Measurements from ENCODE around the gene PPP2R1A.
A peak's percentile ranks its signal among the peaks of the same experiment; 100 is the strongest.
"Not testable (repeated sequence)": the region's sequence is repeated elsewhere in the genome, so short reads cannot be mapped to it uniquely, and the experiment has no call there.

The PPP2R1A gene

DNA sequence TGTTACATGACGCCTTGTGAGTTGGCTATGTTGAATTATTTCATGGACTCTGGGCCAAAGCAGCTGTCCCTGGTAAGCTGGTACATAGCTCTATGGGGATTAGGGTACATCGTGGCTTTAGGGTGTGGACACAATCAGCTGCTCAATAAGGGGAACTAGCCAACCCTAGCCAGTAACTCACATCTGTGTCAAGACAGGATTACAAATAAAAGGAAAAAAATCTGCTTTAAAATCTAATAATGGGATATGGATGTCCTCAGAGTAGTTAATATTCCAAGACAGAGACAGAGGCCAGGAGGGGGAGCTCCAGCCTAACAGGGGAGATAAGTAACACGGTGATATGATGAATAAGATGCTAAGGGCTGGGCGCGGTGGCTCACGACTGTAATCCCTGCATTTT lies 58.4 kb downstream of the PPP2R1A start:
- ATAC-seq = peak; percentile 59 to 60

DNA sequence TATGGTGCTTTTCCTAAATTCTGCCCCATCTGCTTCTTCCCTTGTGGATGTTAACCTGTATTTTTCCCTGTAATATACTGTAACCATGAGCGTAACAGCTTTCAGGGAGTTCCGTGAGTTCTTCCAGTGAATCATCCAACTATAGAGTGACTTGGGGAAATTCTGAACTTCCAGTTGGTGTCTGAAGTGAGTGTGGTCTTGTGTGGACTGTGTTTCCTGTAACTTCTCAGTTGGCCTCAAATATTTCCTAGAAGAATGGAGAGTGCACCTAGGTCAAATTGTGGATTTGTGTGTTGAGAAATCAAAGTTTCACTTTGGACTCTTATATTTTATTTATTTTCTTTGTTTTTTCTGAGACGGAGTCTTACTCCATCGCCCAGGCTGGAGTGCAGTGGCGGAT lies 68.6 kb downstream of the PPP2R1A start:
- ATAC-seq = no peak

DNA sequence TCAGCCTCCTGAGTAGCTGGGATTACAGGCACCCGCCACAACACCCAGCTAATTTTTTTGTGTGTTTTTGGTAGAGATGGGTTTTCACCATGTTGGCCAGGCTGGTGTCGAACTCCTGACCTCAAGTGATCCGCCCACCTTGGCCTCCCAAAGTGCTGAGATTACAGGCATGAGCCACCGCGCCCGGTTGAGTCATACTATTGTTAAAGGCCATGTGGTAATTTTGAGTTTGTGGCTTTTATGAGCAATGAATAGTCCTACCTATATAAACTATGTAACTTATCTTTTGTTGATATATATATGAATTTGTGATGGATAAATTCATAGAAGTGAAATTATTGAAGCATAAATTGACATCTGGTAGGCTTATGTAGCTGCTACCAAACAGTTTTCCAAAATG lies 75.7 kb downstream of the PPP2R1A start:
- not testable (repeated sequence) for ATAC-seq

DNA sequence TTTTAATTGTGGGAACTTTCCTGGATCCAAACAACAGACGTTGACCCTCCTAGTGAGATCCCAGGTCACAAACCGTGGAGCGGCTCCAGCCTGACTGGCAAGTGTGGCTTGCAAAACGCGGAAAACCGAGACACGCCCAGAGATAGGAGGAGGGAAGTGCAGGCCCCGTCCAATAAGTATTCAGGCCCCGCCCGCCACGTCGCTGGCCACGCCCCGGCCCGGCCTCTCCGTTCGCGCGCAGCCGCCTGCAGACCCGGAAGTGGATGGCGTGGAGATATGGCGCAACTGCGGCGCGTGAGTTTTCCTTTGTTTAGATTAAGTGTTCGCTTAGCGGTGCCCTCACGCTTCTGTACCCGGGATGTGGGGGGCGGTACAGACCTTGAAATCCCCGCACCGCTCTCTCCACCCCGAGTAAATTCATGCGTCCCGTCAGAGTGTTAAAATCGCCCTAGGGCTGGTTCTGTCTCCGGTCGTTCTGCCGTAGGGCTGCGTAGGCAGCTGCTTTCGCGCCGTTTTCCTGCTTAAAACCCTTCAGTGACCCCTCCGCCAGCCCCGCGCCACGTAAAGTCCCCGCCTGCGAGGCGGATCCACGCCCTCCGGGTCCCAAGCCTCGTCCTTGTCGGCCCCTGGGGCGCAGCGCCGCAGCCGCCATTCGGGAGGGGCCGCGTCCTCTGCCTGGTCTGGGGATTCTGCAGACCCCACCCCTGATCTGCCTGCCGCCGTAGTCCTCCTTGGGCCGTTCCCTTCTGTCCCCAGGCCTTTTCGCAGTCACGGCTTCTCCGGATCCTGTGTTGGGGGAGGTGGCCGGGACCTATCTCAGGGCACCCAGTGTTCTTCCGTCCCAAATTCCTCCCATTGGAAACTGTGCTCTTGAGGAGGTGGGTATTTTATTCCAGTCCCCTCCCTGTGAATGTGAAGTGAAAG lies 79.7 kb downstream of the PPP2R1A start, which contains the start of gene ZNF766:
Gene ZNF766, plus strand, starts transcription at position 250 of the 924 bp plus-strand sequence. Its CDS starts 27 bp downstream, at position 277.
- ATAC-seq = peak; percentile 98

DNA sequence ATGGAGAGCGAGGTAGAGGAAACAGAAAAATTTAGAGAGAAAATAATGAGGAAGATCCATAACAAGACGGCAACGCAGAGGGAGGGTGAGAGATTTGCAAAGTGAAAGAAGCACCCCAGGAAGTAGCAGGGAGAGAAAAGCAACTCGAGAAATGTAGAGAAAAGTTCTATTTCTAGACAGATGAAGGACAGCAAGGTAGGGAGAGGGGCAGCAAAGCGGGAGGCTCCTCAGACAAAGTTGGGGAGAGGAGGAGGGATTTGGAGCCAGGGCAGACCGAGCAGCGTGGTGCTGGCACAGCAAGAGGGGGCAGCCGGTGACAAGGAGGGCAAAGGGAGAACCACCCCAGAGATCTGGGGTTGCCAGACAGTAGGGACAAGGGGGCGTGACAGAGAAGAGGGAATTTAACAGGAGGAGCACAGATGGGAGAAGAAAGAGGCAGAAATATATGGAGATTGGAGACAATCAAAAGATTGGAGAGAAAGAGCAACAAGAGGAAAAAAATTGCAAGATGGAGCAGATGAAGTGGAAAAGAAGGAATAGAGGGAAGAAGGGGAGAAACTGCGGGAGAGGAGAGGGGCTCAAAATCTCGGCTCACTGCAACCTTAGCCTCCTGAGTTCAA lies 80.5 kb downstream of the PPP2R1A start:
- no peak for ATAC-seq

DNA sequence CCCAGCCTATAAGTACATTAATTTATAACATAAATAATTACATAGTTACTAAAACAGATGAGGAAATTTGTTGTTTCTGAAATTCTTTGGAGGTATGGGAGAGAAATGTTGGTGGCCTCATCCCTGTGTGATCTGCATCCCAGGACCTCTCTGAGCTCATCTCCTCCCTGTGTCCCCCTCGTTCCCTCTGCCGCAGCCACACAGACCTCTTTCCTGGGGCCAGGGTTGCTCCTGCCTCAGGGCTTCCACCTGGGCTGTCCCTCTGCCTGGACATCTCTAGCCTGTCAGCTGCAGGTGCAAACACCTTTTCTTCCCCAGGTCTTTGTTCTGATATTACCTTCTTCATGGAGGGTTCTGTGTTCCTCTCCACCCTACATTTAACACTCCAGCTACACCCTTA lies 83.4 kb downstream of the PPP2R1A start:
- ATAC-seq = no peak

DNA sequence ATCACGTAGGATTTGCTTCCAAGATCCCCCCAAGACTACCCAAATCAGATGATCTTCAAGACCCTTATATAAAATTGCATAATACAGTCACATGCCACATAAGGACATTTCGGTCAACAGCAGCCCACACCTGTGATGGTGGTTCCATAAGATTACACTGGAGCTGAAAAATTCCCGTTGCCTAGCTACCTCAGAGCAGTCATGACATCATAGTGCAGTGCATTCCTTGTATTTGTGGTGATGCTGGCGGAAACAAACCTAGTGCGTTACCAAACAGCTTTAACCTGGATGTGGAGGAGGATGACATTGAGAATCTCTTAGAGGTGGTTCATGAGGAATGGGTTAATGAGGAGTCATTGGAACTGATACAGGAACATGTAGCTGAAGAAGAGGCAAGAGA lies 84.3 kb downstream of the PPP2R1A start:
- ATAC-seq = no peak

DNA sequence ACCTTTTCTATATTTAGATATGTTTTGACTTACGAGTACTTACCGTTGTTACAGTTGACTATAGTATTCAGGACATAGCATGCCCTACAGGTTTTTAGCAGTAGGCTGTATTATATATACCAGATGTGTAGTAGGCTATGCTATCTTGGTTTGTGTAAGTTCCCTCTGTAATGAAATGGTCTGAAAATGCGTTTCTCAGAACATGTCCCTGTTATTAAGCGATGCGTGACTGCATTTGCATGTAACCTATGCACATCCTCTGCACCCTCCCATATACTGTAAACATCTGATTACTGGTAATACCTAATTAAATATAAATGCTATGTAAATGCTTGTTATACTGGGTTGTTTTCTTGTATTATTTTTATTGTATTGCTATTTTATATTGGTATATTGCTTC lies 86.1 kb downstream of the PPP2R1A start:
- ATAC-seq = no peak

DNA sequence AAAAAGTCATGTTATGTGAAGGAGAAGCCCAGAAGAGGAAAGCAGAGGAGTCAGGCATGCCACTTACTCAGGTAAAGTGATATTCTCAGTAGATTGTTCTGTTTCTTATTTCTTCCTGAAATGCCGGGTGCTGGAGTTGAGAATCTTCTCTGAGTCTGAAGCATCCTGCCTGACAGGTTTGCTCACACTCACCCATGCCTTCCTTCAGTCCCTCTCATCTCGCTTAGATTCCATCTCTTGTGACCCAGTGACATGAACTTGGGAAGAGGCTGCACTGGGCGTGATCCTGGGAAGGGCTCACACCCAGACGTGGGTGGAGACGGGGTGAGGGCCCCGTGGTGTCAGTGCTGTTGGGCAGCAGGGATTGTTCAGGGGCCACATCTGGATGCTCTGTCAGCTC lies 87.6 kb downstream of the PPP2R1A start:
- ATAC-seq = no peak

Data from activated CD4-positive, CD25-positive, alpha-beta regulatory T cell treated with anti-CD3 and anti-CD28 coated beads, Interleukin-2, amount 50 U/mL, for 24 hours (primary cell).